NCI-H1694 (cell line): Measurements from ENCODE around the gene SCFD2.
"Not testable (repeated sequence)": the region's sequence is repeated elsewhere in the genome, so short reads cannot be mapped to it uniquely, and the experiment has no call there.

ENCODE experiments used
- DNase-seq: peaks from one replicate; lab custom pipeline; 2025; lab: John Stamatoyannopoulos, UW

SCFD2 gene

GRCh38 chr4:53346392-53346791 is 19.5 kb downstream of the SCFD2 start:
- DNase-seq: not testable (repeated sequence)

- not testable (repeated sequence) for DNase-seq
Observed at GRCh38 chr4:53340145-53340544, 25.7 kb downstream of the SCFD2 start.

GRCh38 chr4:53334916-53335315 is 30.9 kb downstream of the SCFD2 start:
- not testable (repeated sequence) for DNase-seq

GRCh38 chr4:53326535-53326934 is 39.3 kb downstream of the SCFD2 start:
- DNase-seq: no peak

GRCh38 chr4:53322696-53323095 is 43.2 kb downstream of the SCFD2 start:
- DNase-seq: no peak

GRCh38 chr4:53321984-53322289 is 43.9 kb downstream of the SCFD2 start:
- DNase-seq: no peak

GRCh38 chr4:53321151-53321983 is 44.5 kb downstream of the SCFD2 start:
- DNase-seq: no peak

GRCh38 chr4:53315300-53315699 is 50.6 kb downstream of the SCFD2 start:
- no peak for DNase-seq

GRCh38 chr4:53314252-53314651 is 51.6 kb downstream of the SCFD2 start:
- no peak for DNase-seq

GRCh38 chr4:53313510-53313909 is 52.4 kb downstream of the SCFD2 start:
- DNase-seq: no peak

GRCh38 chr4:53309321-53310040 is 56.4 kb downstream of the SCFD2 start:
- no peak for DNase-seq

- DNase-seq: no peak
Observed at GRCh38 chr4:53307819-53308780, 57.8 kb downstream of the SCFD2 start.

- no peak for DNase-seq
Observed at GRCh38 chr4:53307210-53307609, 58.7 kb downstream of the SCFD2 start.

GRCh38 chr4:53306729-53307128 is 59.1 kb downstream of the SCFD2 start:
- no peak for DNase-seq

GRCh38 chr4:53292209-53292608 is 73.7 kb downstream of the SCFD2 start:
- not testable (repeated sequence) for DNase-seq

- no peak for DNase-seq
Observed at GRCh38 chr4:53281438-53281837, 84.4 kb downstream of the SCFD2 start.

GRCh38 chr4:53280846-53281245 is 85.0 kb downstream of the SCFD2 start:
- DNase-seq: no peak

- no peak for DNase-seq
Observed at GRCh38 chr4:53274609-53275268, 91.1 kb downstream of the SCFD2 start.

GRCh38 chr4:53273726-53274125 is 92.1 kb downstream of the SCFD2 start:
- no peak for DNase-seq

- no peak for DNase-seq
Observed at GRCh38 chr4:53267026-53267425, 98.8 kb downstream of the SCFD2 start.

GRCh38 chr4:53255986-53256385 is 109.9 kb downstream of the SCFD2 start:
- DNase-seq: not testable (repeated sequence)

- DNase-seq: no peak
Observed at GRCh38 chr4:53240573-53240972, 125.3 kb downstream of the SCFD2 start.
